ENCODE results near the gene STAG1. TPM values are rescaled to one million over a fixed set of nuclear protein-coding genes. Genes with fewer than 3 reads are reported as not detected.

The STAG1 gene
- total and polyA plus RNA-seq, 2 of the 13 experiments (the other 11 are each of a cell fraction or from before 2014, with no cell fraction given): 6.2 to 25.9 TPM

- Histone ChIP-seq H3K27me3 (ENCODE audit: control insufficient read depth in 1 of 2, insufficient read depth in 2 of 2, low read length in 2 of 2) (no peaks in the 10 kb centered on the region), H3K4me2 (ENCODE audit: low read depth, low read length) (no peak overlapping the region), H3K9me3 (ENCODE audit: low read length) (no peaks in the 10 kb centered on the region), H3K9ac (ENCODE audit: insufficient read depth, low read depth, low read length) (no peak overlapping the region), H3K4me3 (replicated peaks in 1 of 3; ENCODE audit: insufficient read depth in 1 of 3, low read depth in 2 of 3, low read length in 3 of 3) (no peak overlapping the region), H3K36me3 (replicated peaks in 1 of 2; ENCODE audit: control insufficient read depth in 1 of 2, insufficient read depth in 2 of 2, low read length in 2 of 2) (peaks cover 7 to 26% of the 10 kb centered on the region in 2 experiments), H3K79me2 (ENCODE audit: insufficient read depth, low read length) (no peaks in the 10 kb centered on the region), H4K20me1 (ENCODE audit: insufficient read depth, low read length) (peaks cover 6% of the 10 kb centered on the region; the same call in 1 of the 2 replicates), H3K27ac (ENCODE audit: extremely low read length, insufficient read depth, low read length) (no peak overlapping the region), H2AFZ (ENCODE audit: low read length) (no peak overlapping the region), H3K4me1 (ENCODE audit: insufficient read depth, low read length) (peaks cover 10% of the 10 kb centered on the region)
- DNase-seq (ENCODE audit: low spot score) (no peak), FAIRE-seq (no peak), ATAC-seq (no peak)
- 94% methylated on average over 2 of the region's 2 CpGs for WGBS (ENCODE audit: low lambda C conversion rate)
- TF ChIP-seq STAT6 (CRISPR knock-in tag; IDR thresholded peaks at IDR 0.05; ENCODE audit: borderline replicate concordance): no peak
- TF ChIP-seq RBM22 (optimal IDR thresholded peaks at IDR 0.05; ENCODE audit: low read length): peak; percentile 44
- TF ChIP-seq ZNF260 (CRISPR knock-in tag; IDR thresholded peaks at IDR 0.05; ENCODE audit: borderline replicate concordance, low read depth): no peak
- intact Hi-C loops (cut with micrococcal nuclease; ENCODE audit: unreplicated experiment): no loop called here
- no TSS peak for BruUV-seq (replicated peaks)
- in situ Hi-C loops (cut with HindIII; ENCODE audit: extremely low pct_ligation_motif_present, low pct_unique_long_range_greater_than_20kb): no loop called here
- ChIA-PET CTCF (ENCODE audit: low intra/inter-chr PET ratio, low total read pairs) (no interaction called here), POLR2A (interaction anchor here (1.0 kb wide), 1 partner anchor 97 kb away, joined by 3 read pairs; the partner anchor contains the start of gene MSL2)
These were observed 458.9 kb downstream of the STAG1 start for GRCh38 chr3:136293279-136293678.

- POLR2A ChIA-PET: no interaction called here
- TF ChIP-seq BCL6 (CRISPR knock-in tag; IDR thresholded peaks at IDR 0.05) (0 out of 2 replicates have a peak, but pooled peaks have one; percentile 22), ZNF772 (CRISPR knock-in tag; IDR thresholded peaks at IDR 0.05) (no peak), TBX3 (IDR thresholded peaks at IDR 0.05; ENCODE audit: borderline replicate concordance) (peak; percentile 76; the same call in 1 of the 2 replicates), NR2F2 (IDR thresholded peaks at IDR 0.05; ENCODE audit: borderline replicate concordance, low read depth) (peak; percentile 72), ONECUT2 (CRISPR knock-in tag; IDR thresholded peaks at IDR 0.05) (0 out of 2 replicates have a peak, but pooled peaks have one; percentile 37), ZNF616 (CRISPR knock-in tag; IDR thresholded peaks at IDR 0.05; ENCODE audit: low read depth) (no peak), ZNF503 (CRISPR knock-in tag; IDR thresholded peaks at IDR 0.05) (peak; percentile 60; the same call in 1 of the 2 replicates), ZBTB43 (CRISPR knock-in tag; conservative IDR thresholded peaks at IDR 0.05) (no peak), ZNF3 (CRISPR knock-in tag; IDR thresholded peaks at IDR 0.05) (no peak), FOXA3 (CRISPR knock-in tag; IDR thresholded peaks at IDR 0.05) (peak; percentile 59)
These were observed 459.7 kb downstream of the STAG1 start for GRCh38 chr3:136292500-136292899.

More at GRCh38 chr3:136292500-136292899, 459.7 kb downstream of the STAG1 start:
- in situ Hi-C loops (cut with HindIII; ENCODE audit: extremely low pct_ligation_motif_present, low pct_unique_long_range_greater_than_20kb): no loop called here
- DNase-seq (ENCODE audit: low spot score) (peak; percentile 10), FAIRE-seq (no peak), ATAC-seq (no peak; the same call in 1 of the 3 replicates)
- BruUV-seq (replicated peaks): no TSS peak
- no peaks in the 10 kb centered on the region for H3K9me3 ChIP-seq (ENCODE audit: low read length)
- no peaks in the 10 kb centered on the region for H3K27me3 ChIP-seq (ENCODE audit: control insufficient read depth in 1 of 2, insufficient read depth in 2 of 2, low read length in 2 of 2)
- H3K9ac ChIP-seq (ENCODE audit: insufficient read depth, low read depth, low read length): no peak overlapping the region
- peaks cover 6% of the 10 kb centered on the region; the same call in 1 of the 2 replicates for H4K20me1 ChIP-seq (ENCODE audit: insufficient read depth, low read length)
- H3K4me3 ChIP-seq (replicated peaks in 1 of 3; ENCODE audit: insufficient read depth in 1 of 3, low read depth in 2 of 3, low read length in 3 of 3): no peak overlapping the region
- no peak overlapping the region for H3K27ac ChIP-seq (ENCODE audit: extremely low read length, insufficient read depth, low read length)
- no peak overlapping the region for H2AFZ ChIP-seq (ENCODE audit: low read length)
- peaks cover 4 to 23% of the 10 kb centered on the region in 2 experiments; a peak in 4 of 5 replicates for H3K36me3 ChIP-seq (replicated peaks in 1 of 2; ENCODE audit: control insufficient read depth in 1 of 2, insufficient read depth in 2 of 2, low read length in 2 of 2)
- 97% methylated on average over 1 of the region's 1 CpG for WGBS (ENCODE audit: low lambda C conversion rate)
- peaks cover 10% of the 10 kb centered on the region for H3K4me1 ChIP-seq (ENCODE audit: insufficient read depth, low read length)
- intact Hi-C loops (cut with micrococcal nuclease; ENCODE audit: unreplicated experiment): no loop called here
- H3K79me2 ChIP-seq (ENCODE audit: insufficient read depth, low read length): no peaks in the 10 kb centered on the region
- H3K4me2 ChIP-seq (ENCODE audit: low read depth, low read length): no peak overlapping the region
- CTCF ChIA-PET (ENCODE audit: low intra/inter-chr PET ratio, low total read pairs): no interaction called here

Data from HepG2 (cell line).